Measurements from ENCODE around the gene EFEMP2. TPM values are rescaled to one million over a fixed set of nuclear protein-coding genes. Genes with fewer than 3 reads are reported as not detected.
A peak's percentile ranks its signal among the peaks of the same experiment; 100 is the strongest.
"Not testable (repeated sequence)": the region's sequence is repeated elsewhere in the genome, so short reads cannot be mapped to it uniquely, and the experiment has no call there.

Gene EFEMP2
- total RNA-seq, 6 experiments from 2014 or later: 5.1 to 13.9 (median 7.8) TPM

GRCh38 chr11:65896034-65896999, 23.7 kb upstream of the EFEMP2 start:
- no peaks in the 10 kb centered on the region for H3K9me3 ChIP-seq
- no peaks in the 10 kb centered on the region for H3K27me3 ChIP-seq
- no peak overlapping the region for H3K27ac ChIP-seq
- ATAC-seq (no peak), DNase-seq (no peak)
- intact Hi-C loops (cut with DNase I): no loop called here
- H3K4me1 ChIP-seq: peaks cover 0 to 13% (median 3%) of the 10 kb centered on the region in 4 donors
- TF ChIP-seq CTCF (IDR thresholded peaks at IDR 0.05): no peak
- no peak for TF ChIP-seq POLR2A (IDR thresholded peaks at IDR 0.05)
- 90% methylated on average over 9 of the region's 14 CpGs for WGBS (ENCODE audit: insufficient coverage, low coverage, low lambda C conversion rate, missing lambda C conversion rate)
- no peaks in the 10 kb centered on the region for H3K36me3 ChIP-seq
- no peak overlapping the region for H3K4me3 ChIP-seq

- ATAC-seq: no peak
- intact Hi-C loops (cut with DNase I): no loop called here
- 83% methylated on average over 4 of the region's 5 CpGs for WGBS (ENCODE audit: insufficient coverage, low coverage, low lambda C conversion rate, missing lambda C conversion rate)
- H3K36me3 ChIP-seq: no peaks in the 10 kb centered on the region
- H3K4me3 ChIP-seq: no peak overlapping the region
- no peak for DNase-seq
- TF ChIP-seq CTCF (IDR thresholded peaks at IDR 0.05) (no peak), POLR2A (IDR thresholded peaks at IDR 0.05) (no peak)
- H3K27ac ChIP-seq: no peak overlapping the region
- H3K4me1 ChIP-seq: peaks cover 0 to 19% (median 3%) of the 10 kb centered on the region in 4 donors
- H3K27me3 ChIP-seq: no peaks in the 10 kb centered on the region
- H3K9me3 ChIP-seq: no peaks in the 10 kb centered on the region
Observed at GRCh38 chr11:65895482-65895981, 22.9 kb upstream of the EFEMP2 start.

GRCh38 chr11:65894034-65894591, 21.5 kb upstream of the EFEMP2 start:
- peak overlapping the region in 1 of 3 donors; percentile 19 for H3K4me3 ChIP-seq
- no peaks in the 10 kb centered on the region for H3K27me3 ChIP-seq
- no peaks in the 10 kb centered on the region for H3K9me3 ChIP-seq
- WGBS (ENCODE audit: insufficient coverage, low coverage, low lambda C conversion rate, missing lambda C conversion rate): 71% methylated on average over 3 of the region's 16 CpGs
- peaks cover 0 to 21% (median 3%) of the 10 kb centered on the region in 4 donors for H3K4me1 ChIP-seq
- no peaks in the 10 kb centered on the region for H3K36me3 ChIP-seq
- peak overlapping the region; percentile 51 to 84 (median 72) for H3K27ac ChIP-seq
- DNase-seq: peak in 2 of 3 donors; percentile 69 to 76
- intact Hi-C loops (cut with DNase I): no loop called here
- peak; percentile 11 to 25 (median 15) for ATAC-seq
- TF ChIP-seq POLR2A (IDR thresholded peaks at IDR 0.05) (no peak), CTCF (IDR thresholded peaks at IDR 0.05) (no peak)

GRCh38 chr11:65892661-65893317, 20.2 kb upstream of the EFEMP2 start:
- WGBS (ENCODE audit: insufficient coverage, low coverage, low lambda C conversion rate, missing lambda C conversion rate): 67% methylated on average over 6 of the region's 10 CpGs
- Histone ChIP-seq H3K4me1 (peaks cover 0 to 26% (median 6%) of the 10 kb centered on the region in 4 donors), H3K36me3 (no peaks in the 10 kb centered on the region), H3K27me3 (no peaks in the 10 kb centered on the region), H3K4me3 (peak overlapping the region in 1 of 3 donors; percentile 58), H3K27ac (peak overlapping the region in 2 of 3 donors; percentile 88 to 89), H3K9me3 (no peaks in the 10 kb centered on the region)
- intact Hi-C loops (cut with DNase I): no loop called here
- DNase-seq (no peak), ATAC-seq (no peak)
- TF ChIP-seq CTCF (IDR thresholded peaks at IDR 0.05): no peak
- TF ChIP-seq POLR2A (IDR thresholded peaks at IDR 0.05): no peak

GRCh38 chr11:65892137-65892540, 19.5 kb upstream of the EFEMP2 start:
- DNase-seq; intact Hi-C loops (cut with DNase I); H3K9me3 ChIP-seq; H3K27me3 ChIP-seq; ATAC-seq; H3K36me3 ChIP-seq: not testable (repeated sequence)
- H3K4me1 ChIP-seq: peaks cover 0 to 32% (median 8%) of the 10 kb centered on the region in 4 donors
- peak overlapping the region; percentile 62 to 89 (median 88) for H3K27ac ChIP-seq
- no CpG with 5 or more reads among the region's 5 CpGs for WGBS (ENCODE audit: insufficient coverage, low coverage, low lambda C conversion rate, missing lambda C conversion rate)
- H3K4me3 ChIP-seq: peak overlapping the region; percentile 58 to 67 (median 66)
